ENCODE measurements around the gene FSCN2.
A peak's percentile ranks its signal among the peaks of the same experiment; 100 is the strongest.

FSCN2 gene

DNA sequence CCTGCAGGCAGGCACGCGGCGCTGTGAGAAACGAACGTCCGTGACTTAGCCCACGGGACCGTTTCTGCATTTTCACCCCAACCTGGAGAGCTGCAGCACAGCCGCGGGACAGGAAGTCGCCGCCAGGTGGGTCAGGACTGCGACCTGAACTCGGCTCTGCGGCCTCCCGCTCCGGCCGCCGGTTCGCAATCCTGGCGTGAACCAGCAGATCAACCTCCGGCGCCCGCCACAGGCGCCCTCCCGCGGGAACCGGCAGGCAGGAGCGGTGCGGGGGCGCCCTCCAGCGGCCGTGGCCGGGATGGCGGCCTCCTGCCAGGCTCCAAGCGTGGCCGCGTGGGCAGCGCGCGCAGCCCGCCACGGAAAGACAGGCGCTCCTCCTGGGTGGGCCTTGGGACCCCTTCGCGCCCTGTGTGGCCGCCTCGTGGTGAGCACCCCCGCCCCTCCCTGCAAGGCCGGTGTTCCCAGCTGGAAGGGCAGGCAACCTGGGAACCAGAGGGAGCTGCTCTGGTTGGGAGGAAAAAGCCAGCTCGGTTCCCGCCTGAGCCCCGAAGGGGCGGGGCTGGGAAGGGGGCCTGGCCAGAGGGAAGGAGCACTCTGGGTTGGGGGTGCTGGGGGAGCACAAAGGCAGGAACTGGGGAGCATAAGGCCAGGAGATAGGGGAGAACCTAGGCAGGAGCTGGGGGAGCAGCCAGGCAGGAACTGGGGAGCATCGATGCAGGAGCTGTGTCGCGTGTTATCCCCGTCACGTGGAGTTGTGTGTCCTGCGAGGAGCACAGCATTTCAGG is 43.8 kb upstream of the FSCN2 start:
- Histone ChIP-seq H3K4me1 (ENCODE audit: insufficient read depth, low read length, severe bottlenecking) (peaks cover 21% of the 10 kb centered on the region), H4K20me1 (ENCODE audit: insufficient read depth, low read length) (no peaks in the 10 kb centered on the region), H3K27ac (ENCODE audit: low read depth, low read length, poor library complexity, severe bottlenecking) (no peak overlapping the region), H3K36me3 (ENCODE audit: insufficient read depth, low read length) (no peaks in the 10 kb centered on the region), H3K9ac (ENCODE audit: low read length) (peak overlapping the region; percentile 63), H2AFZ (ENCODE audit: low read length) (no peak overlapping the region), H3F3A (ENCODE audit: insufficient read depth, low read length) (no peaks in the 10 kb centered on the region), H3K27me3 (ENCODE audit: insufficient read depth, low read length) (no peaks in the 10 kb centered on the region), H3K9me2 (ENCODE audit: low read depth, low read length) (no peaks in the 10 kb centered on the region), H3K4me3 (ENCODE audit: low read depth, low read length, poor library complexity, severe bottlenecking) (peak overlapping the region; percentile 53), H3K79me2 (ENCODE audit: insufficient read depth, low read length) (no peaks in the 10 kb centered on the region), H3K9me3 (ENCODE audit: low read length) (no peaks in the 10 kb centered on the region), H3K4me2 (ENCODE audit: low read length) (peak overlapping the region; percentile 78)
- no peak for TF ChIP-seq EZH2 (IDR thresholded peaks at IDR 0.05; ENCODE audit: borderline replicate concordance, low read length)
- TF ChIP-seq, protein P1, sequence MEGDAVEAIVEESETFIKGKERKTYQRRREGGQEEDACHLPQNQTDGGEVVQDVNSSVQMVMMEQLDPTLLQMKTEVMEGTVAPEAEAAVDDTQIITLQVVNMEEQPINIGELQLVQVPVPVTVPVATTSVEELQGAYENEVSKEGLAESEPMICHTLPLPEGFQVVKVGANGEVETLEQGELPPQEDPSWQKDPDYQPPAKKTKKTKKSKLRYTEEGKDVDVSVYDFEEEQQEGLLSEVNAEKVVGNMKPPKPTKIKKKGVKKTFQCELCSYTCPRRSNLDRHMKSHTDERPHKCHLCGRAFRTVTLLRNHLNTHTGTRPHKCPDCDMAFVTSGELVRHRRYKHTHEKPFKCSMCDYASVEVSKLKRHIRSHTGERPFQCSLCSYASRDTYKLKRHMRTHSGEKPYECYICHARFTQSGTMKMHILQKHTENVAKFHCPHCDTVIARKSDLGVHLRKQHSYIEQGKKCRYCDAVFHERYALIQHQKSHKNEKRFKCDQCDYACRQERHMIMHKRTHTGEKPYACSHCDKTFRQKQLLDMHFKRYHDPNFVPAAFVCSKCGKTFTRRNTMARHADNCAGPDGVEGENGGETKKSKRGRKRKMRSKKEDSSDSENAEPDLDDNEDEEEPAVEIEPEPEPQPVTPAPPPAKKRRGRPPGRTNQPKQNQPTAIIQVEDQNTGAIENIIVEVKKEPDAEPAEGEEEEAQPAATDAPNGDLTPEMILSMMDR (IDR thresholded peaks at IDR 0.05; ENCODE audit: low read length) = peak; percentile 89

DNA sequence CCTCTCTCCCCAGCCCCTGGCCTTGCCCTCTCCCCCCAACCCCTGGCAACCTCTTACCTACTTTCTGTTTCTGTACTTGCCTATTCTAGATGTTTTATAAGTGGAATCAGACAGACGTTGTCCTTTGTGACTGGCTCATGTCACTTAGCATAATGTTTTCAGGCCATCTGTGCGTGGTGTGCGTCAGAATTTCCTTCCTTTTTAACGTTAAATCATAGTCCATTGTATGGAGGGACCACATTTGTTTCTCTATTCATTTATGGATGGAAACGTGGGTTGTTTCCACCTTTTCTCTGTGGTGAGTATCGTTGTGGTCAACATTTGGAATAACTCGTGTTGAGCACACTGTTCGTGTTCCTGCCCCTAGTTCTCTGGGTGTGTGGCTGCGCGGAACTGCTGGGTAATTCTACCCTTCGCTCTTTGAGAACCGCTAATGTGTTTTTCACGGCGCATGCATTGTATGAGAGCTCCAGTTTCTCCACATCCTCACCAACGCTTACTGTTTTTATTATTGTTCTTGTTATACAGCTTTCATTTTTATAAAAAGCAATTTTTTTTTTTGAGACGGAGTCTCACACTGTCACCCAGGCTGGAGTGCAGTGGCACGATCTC is 41.9 kb upstream of the FSCN2 start:
- TF ChIP-seq, protein P1 (IDR thresholded peaks at IDR 0.05; ENCODE audit: low read length) = no peak
- no peak for TF ChIP-seq EZH2 (IDR thresholded peaks at IDR 0.05; ENCODE audit: borderline replicate concordance, low read length)
- Histone ChIP-seq H3K36me3 (ENCODE audit: insufficient read depth, low read length) (no peaks in the 10 kb centered on the region), H3K4me3 (ENCODE audit: low read depth, low read length, poor library complexity, severe bottlenecking) (no peak overlapping the region), H4K20me1 (ENCODE audit: insufficient read depth, low read length) (no peaks in the 10 kb centered on the region), H3K4me2 (ENCODE audit: low read length) (no peak overlapping the region), H3K9me2 (ENCODE audit: low read depth, low read length) (no peaks in the 10 kb centered on the region), H2AFZ (ENCODE audit: low read length) (no peak overlapping the region), H3F3A (ENCODE audit: insufficient read depth, low read length) (no peaks in the 10 kb centered on the region), H3K27ac (ENCODE audit: low read depth, low read length, poor library complexity, severe bottlenecking) (no peak overlapping the region), H3K27me3 (ENCODE audit: insufficient read depth, low read length) (no peaks in the 10 kb centered on the region), H3K79me2 (ENCODE audit: insufficient read depth, low read length) (no peaks in the 10 kb centered on the region), H3K9me3 (ENCODE audit: low read length) (no peaks in the 10 kb centered on the region), H3K4me1 (ENCODE audit: insufficient read depth, low read length, severe bottlenecking) (peaks cover 21% of the 10 kb centered on the region), H3K9ac (ENCODE audit: low read length) (no peak overlapping the region)

- H3K27ac ChIP-seq (ENCODE audit: low read depth, low read length, poor library complexity, severe bottlenecking) = no peak overlapping the region
- H3K9ac ChIP-seq (ENCODE audit: low read length) = no peak overlapping the region
- no peaks in the 10 kb centered on the region for H3K9me3 ChIP-seq (ENCODE audit: low read length)
- no peak overlapping the region for H3K4me3 ChIP-seq (ENCODE audit: low read depth, low read length, poor library complexity, severe bottlenecking)
- no peaks in the 10 kb centered on the region for H3K36me3 ChIP-seq (ENCODE audit: insufficient read depth, low read length)
- no peaks in the 10 kb centered on the region for H3K79me2 ChIP-seq (ENCODE audit: insufficient read depth, low read length)
- no peaks in the 10 kb centered on the region for H3K27me3 ChIP-seq (ENCODE audit: insufficient read depth, low read length)
- H3K4me1 ChIP-seq (ENCODE audit: insufficient read depth, low read length, severe bottlenecking) = peaks cover 21% of the 10 kb centered on the region
- TF ChIP-seq, protein P1 (IDR thresholded peaks at IDR 0.05; ENCODE audit: low read length) = no peak
- no peak for TF ChIP-seq EZH2 (IDR thresholded peaks at IDR 0.05; ENCODE audit: borderline replicate concordance, low read length)
- no peaks in the 10 kb centered on the region for H3K9me2 ChIP-seq (ENCODE audit: low read depth, low read length)
- no peaks in the 10 kb centered on the region for H3F3A ChIP-seq (ENCODE audit: insufficient read depth, low read length)
- H3K4me2 ChIP-seq (ENCODE audit: low read length) = no peak overlapping the region
- no peaks in the 10 kb centered on the region for H4K20me1 ChIP-seq (ENCODE audit: insufficient read depth, low read length)
- no peak overlapping the region for H2AFZ ChIP-seq (ENCODE audit: low read length)
These were observed 41.1 kb upstream of the FSCN2 start for GRCh38 chr17:81487089-81487486.
